HG02938 (cell line): ENCODE measurements around the gene TREM2.
"Not testable (repeated sequence)": the region's sequence is repeated elsewhere in the genome, so short reads cannot be mapped to it uniquely, and the experiment has no call there.

Source experiments
- ATAC-seq: cut with Tn5 transposase; IDR thresholded peaks from one replicate; pipeline ENCODE4 v1.9.1; 2021; ENCODE audit warnings: mild to moderate bottlenecking, moderate library complexity; ENCODE audit not compliant: unreplicated experiment

TREM2 gene

DNA sequence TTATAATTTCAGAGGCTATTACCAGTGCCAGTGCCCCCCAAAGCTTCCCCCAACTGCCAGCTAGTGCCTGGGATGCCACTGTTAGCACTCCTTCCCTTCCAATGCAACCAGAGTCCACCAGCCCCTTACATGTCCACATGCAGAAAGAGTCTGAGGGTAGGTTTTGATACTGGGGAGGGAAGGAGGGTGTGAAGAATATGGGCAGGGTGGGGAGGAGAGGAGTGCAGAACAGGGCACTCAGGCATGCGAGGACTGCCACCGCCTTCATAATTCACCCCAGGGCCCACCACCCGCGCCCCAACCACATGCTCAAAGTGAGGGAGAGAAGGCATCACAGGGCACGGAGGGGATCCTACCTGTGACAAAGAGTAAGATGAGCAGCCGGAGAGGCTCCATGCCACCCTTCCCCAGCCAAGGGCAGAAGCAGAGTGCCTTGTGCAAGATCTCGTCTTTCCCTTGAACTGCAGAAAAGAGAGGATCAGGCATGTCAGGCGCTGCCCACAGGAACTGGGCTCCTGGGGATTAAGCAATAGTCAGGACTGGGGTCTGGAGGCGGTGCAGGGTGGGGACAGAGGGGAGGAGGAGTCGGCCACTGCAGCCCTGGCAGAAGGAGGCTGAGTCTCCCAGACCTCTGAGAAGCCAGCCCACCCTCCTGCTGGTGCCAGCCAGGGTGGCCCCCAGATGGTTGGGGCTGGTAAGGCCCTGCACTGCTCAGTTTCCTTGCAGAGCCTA lies at the start of gene TREM2:
TSS of gene TREM2 (minus strand) at position 430 of the 732 bp plus-strand sequence. CDS start at position 396, 34 bp downstream.
- no peak for ATAC-seq

DNA sequence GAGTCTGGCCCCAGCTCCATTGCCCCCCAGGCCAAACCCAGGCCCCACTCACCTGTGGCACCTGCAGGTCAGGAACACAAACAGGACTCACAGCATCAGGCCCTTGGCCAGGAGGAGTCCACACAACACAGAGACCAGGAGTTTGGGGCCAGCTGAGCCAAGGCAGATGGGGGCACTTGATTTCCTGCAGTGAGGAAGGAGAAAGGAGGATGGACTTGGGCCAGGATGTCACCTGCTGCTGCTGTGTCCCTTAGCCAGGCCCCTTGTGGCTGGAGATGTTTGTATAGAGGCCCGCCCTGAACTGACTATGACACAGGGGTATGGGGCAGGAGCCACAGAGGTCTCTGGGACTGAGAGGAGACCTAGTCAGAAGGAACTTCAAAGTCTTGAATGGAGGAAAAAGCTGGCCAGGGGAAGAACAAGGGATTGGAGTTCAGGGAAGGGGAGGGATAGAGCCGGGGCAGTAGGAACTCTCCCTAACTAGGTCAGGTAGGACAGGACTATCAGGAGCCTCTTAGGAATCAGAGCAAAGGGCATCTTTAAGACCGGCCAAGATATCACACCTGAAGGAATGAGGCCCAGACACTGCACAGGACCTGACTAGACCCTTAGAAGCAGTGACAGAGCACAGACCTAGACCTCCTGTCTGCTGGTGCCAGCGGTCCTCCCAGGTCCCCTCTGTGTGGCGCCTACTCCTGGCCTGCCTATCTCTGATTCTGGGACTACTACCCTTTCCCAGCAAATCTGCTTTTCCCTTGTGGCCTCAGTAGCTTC lies 46.8 kb upstream of the TREM2 start:
- ATAC-seq, result no peak

DNA sequence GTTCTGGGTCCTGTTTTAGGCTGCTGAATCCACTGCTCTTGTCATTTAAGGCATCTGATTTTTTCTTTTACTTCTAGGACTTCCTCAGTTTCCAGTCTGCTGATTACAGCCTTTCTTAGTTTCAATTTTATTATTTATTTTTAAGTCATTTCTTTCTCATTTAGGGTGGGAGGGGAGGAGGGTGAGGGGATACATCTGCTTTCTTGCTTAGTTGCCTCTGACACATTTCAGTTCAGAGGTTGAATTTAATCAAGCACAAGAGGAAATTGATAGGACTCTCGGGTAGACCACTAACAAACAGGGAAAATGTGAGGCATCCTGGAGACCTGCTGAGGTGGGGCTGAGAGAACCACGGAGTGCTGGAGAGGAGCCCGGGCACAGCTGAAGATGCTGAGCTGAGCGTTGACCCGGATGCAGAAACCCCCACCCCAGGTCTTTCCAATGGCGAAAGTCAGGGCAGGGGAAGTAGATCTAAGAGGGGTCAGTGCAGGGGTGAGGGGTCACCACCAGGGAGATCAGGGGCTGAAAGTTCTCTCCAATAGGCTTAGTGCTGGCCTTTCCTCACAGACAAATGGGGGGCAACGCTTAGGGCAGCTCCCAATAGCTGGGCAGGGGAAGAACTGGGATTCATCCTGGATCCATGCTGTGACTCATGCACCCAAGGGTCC lies 45.7 kb upstream of the TREM2 start:
- no peak for ATAC-seq

DNA sequence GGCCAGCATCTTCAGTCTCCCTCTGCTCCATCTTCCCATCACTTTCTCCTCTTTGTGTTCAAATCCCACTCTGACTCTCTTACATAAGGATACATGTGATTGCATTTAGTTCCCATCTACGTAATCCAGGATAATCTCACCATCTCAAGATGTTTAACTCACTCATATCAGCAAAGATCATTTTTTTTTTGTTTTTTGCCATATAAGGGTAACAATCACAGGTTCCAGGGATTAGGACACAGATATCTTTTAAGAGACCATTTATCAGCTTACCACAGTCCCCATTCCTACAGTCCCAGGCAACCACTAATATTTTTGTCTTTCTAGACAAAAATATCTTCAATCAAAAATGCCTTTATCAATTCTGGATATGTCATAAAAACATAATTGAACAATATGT lies 41.2 kb upstream of the TREM2 start:
- no peak for ATAC-seq

DNA sequence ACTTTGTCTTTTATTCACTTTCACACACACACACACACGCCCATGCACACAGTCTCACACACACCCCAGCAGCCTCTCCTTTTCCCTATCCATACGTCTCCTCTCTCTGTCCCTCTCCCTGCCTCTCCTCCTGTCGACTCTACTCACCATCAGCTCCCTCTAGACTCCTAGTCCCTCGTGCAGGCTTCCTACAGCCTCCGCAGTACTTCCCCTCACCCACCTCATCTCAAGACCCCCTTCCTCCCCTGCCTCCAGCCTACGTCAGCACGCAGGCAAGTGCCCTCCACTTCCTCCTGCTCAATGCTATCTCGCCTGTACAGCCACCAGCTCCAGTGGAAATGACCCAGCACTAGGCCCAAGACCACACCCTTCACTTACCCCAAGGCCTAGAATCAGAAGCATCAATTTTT lies 38.9 kb upstream of the TREM2 start:
- ATAC-seq, result no peak

DNA sequence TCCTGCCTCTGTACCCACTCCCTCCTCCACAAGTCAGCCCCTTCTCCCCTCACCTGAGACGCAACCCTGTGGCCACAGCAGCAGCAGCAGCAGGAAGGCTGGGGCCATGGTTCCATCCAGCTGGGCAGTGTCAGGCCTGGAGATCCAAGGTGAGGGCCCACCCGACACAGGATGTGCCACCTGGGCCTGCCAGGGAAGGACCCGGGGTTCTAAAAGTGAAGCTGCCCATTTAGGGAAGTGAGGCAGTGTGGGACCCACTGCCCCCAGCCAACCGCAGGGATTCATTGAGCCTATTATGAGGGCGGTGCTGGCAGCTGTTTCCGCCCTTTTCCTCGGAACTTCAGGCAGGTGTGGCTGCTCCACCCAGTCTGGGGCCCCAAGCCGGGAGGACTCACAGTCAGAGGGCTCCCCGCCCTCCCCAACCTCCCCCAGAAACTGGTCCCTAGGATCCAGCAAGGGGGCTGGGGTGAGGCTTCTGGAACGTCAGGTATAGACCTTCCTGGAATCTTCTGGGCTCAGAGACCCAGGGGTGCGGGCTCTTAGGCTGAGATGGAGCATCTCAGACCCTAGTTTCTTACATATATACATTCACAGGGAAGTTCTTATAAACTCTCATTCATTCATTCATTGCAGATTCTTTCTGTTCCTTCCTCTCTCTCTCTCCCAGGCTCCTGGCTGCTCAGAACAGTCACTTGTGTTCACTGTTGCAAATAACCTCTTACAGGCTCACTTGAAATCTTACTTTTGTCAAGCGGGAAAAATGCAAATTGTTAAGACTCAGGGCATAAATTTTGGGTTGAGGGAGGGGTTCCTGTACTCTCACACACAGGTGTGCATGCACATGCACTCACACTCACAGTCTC lies 38.2 kb upstream of the TREM2 start, which contains the start of gene TREML2:
TSS of gene TREML2 (minus strand) at position 249 of the 863 bp plus-strand sequence. CDS start at position 108, 141 bp downstream.
- ATAC-seq, result no peak

DNA sequence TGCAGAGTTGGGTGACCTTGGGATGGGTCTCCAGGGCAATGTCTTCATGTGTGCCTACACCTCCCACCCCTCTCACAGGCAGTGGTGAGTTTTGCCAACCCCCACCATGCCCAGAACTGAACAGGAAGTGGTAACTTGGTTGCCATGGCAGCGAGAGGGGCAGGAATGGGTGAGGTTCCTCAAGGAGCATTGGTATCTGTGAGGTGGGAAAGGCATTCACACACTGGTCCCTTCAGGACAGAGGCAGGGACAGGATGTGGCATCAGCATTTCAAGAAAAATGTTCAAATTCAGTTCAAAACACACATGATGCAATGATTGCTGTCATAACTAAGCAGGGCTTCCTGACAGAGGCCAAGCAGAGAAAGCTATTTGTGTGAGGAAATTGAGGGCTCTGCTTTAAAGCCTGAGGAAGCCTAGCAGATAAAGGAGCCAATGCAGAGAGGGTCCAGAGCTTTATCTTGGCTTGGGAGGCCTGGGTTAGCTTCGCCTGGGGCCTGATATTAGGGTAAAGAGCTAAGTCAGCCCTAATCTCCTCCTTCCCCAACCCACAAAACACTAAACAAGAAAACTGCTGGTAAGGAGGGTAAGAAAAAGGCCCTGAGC lies 37.5 kb upstream of the TREM2 start:
- no peak for ATAC-seq

DNA sequence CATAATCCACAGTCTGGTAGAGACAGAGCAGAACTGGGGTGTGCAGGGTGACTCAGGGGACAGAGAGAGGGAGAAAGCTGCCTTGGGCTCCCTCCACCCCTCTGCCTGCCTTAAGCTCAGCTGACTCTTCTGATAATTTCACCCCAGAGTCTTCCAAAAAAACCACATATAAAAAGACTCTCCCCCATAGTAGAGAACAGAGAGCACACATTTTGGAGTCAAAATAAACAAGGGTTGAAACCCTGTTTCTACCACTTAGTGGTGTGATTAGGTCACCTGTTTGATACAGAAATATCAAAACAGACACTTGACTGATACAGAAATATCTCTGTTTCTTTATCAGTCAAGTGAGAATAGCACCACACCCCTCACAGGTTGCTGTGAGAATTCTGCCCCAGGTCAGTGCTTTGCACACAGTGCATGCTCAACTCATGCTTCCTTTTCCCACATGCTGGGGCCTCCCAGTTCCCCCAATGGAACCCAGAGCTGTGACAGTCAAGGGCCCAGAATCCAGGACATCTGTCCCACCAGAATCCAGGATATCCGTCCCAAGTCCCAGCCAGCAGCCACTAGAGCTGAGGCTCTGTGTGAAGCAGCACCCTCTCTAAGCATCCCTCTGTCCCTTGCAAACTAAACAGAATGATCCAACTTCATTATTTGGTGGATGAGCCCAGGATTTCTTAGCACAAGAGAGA lies 36.8 kb upstream of the TREM2 start:
- no peak for ATAC-seq

DNA sequence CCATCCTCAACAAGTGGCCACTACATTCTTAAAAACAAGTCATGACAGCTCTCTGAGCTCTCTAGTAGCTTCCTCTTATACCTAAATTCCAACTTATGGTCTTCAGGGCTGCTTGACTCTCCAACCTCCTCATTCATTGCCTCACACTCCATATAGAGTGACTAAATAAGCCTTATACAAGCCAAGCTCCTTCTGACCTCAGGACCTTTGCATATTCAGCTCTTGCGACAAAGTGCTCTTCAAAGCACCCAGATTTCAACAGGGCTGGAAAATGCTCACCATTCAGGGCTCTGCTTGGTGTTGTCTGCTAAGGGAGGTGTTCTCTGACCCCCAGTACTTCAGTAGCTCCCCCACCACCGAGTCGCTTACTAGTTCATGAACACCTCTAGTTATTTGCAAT lies 34.3 kb upstream of the TREM2 start:
- ATAC-seq, result no peak

DNA sequence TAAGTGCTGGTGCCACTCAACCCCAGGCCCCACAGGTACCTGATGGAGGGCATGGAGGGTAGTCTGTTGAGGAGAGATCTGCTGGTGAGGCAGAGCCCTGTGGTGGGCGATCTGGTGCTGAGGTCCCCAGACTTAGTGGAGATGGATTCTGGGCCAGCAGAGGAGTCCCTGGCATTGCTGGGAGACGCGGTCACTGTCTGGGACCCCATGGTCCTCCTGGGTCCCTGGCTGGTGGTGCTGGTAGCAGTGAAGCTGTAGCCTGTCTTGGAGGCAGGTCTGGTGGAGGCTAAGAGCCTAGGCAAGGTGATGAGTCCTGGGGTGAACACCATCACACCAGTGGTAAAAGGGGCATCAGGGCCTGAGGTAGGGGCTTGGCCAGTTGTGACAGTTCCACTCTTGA lies 31.5 kb upstream of the TREM2 start:
- ATAC-seq, result no peak

DNA sequence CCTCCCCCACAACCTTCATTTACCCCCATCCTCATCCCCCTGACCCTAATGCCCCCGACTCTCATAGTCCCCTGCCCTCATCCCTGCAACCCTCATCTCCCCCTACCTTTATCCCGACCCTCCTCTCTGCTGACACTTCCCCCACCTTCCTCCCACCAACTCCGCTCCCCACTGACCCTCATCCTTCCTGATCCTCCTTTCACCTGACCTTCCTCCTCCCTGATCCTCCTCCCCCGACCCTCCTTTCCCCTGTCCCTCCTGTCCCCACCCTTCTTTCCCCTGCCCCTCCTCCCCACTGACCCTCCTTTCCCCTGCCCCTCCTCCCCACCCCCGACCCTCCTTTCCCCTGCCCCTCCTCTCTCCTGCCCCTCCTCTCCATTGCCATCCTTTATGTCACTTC lies 31.0 kb upstream of the TREM2 start:
- no peak for ATAC-seq

DNA sequence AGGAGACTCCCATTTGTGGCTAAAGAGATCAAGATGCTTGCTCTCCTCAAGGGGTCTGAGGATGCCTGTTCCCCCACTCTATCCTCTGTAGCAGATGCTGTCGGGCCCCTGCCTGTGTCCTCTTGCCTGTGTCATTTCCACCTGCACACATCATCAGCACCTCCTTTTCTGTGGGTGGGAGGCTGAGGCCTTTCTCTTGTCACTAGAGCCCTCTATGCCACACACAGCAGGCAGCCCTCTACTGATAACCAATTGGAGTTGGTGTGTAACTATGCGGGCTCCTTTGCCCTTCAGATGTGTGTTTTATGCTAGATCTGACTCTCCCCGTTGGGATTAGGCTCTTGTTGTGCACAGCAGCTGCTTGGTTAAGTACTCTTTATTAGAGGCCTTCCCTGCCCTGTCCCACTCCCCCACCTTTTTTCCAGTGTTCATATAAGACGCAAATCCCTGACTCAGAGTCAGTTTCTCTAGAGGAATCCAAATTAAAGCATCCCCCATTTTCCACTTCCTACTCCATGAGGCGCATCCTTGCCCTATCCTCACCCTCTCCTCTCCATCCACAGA lies 30.3 kb upstream of the TREM2 start:
- no peak for ATAC-seq

DNA sequence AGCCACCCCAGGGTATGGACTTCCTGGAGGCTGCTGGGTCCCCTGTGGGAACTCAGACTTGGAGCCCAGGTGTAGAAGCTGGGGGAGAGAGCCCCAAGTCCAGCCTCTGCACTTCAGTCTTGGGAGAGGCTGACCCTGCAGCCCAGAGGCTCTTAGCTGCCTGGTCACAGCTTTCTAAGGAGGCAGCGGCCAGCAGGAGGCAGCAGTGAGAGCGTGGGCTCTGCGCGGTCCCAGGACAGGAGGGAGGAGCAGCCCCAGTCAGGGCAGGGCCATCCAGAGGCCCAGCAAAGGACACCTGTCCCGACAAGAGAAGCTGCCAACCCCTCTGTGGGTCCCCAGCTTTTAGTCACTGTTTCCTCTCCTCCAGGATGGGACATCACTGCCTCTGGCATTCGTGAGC lies 28.7 kb upstream of the TREM2 start:
- ATAC-seq, result no peak

DNA sequence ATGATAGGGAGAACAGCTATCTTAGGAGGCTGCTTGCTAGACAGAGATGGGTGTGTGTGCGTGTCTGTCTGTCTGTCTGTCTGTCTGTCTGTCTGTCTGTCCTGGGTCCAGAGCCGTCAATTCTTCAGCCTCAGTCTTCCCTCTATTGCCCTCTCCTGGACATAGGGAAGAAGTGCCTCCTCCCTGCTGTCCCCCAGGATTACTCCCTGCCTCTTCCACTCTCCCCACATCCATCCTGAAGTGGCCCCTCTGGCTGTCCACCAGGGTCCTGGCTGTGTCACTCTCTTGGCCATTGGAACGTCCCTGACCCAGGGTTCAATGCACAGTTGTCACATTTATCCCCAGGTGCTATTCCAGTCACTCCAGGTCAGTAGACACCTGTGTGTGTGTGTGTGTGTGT lies 27.9 kb upstream of the TREM2 start:
- ATAC-seq, result no peak

DNA sequence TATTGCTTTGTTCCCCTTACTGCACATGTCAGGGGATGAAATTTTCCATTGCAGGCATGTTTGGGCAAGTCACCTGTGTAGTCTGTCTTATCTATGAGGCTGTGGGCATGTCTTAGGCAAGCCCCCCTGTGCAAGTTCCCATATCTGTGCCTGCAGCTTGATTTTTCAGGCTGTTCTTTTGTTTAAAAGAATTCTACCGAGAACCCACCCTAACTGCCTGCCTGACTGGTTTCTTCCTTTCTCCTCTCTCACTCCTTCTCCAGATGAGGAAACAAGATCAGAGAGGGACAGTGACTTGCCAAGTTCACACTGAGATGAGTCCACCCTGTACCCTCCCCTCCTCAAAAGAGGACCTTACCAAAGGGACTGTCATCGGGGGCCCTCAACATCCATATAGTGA lies 27.1 kb upstream of the TREM2 start:
- no peak for ATAC-seq

DNA sequence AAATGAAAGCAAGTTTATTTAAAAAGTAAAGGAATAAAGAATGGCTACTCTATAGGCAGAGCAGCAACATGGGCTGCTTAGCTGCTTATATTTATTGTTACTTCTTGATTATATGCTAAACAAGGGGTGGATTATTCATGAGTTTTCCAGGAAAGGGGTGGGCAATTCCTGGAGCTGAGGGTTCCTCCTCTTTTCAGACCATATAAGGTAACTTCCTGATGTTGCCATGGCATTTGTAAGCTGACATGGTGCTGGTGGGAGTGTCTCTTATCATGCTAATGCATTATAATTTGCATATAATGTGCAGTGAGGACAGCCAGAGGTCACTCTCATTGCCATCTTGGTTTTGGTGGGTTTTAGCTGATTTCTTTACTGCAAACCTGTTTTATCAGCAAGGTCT lies 26.1 kb upstream of the TREM2 start:
- ATAC-seq, result not testable (repeated sequence)

DNA sequence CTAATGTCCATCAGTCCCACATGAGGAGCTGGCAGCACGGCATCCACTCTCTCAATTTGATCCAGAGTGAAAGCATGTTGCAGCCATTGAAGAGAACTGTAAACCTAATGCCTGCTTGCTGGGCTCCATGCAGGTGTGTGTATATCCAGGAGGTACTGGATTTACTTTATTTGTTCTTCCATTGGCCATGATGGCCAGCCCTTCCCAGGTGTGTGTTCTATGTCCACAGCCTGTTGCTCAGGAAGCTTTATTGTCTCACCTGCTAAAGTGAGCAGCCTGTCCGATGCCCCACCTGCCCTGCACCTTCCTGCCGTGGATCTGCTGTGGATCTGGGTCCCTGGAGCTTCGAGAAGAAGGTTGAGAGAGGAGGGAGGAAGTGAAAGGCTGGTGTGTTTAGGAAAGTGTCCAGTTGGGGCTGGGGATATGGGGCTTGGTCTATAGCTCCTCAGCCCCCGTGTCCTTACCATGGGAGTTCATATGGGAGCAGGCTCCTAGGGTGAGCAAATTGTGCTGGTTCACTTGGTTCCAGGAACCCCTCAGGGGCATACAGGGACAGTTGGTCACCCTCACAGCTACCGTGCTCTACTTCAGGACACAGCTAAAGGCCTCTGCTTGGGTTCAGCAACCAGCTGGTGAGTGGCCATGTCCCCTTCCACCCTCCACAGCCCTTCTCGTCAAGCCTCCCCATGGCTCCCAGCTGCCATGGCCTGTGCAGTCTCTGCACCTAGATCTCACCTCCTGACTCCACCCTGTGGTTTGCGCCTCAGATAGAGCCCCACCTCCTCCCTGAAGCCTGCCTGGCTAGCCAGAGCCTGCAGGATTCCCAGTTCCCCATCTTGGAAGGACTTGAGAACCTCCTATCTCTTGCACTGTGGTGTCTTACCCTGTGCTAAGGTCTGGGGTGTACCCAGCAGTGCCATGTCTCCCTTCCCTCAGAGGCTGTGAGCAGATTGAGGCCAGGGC lies 25.3 kb upstream of the TREM2 start:
- ATAC-seq, result no peak

DNA sequence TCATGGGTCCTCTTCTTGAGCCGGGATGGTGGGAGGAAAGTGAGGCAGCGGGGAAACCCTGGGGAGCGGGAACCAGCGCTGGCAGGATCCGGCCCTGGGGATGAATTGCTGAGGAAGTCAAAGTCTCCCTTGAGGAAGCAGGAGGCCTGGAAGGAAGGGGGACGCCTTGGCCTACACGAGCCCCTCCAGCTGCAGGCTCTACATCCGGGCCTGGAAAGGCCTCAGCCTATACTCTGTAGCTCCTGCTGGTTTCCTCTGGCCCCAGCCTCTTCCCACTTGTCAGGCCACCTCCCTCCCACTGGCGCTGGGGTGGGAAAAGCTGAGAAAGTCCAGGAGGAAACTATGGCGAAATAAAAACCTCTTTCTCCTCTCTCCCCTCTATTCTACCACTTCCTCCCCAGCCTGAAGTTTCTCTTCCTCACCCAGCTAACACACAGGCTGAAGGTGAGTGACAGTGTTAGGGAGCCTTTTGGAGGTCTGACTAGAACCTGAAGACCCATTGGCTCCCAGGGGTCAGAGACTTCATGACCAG lies 23.2 kb upstream of the TREM2 start:
- no peak for ATAC-seq
